ENCODE measurements around the gene KSR1.

DNA sequence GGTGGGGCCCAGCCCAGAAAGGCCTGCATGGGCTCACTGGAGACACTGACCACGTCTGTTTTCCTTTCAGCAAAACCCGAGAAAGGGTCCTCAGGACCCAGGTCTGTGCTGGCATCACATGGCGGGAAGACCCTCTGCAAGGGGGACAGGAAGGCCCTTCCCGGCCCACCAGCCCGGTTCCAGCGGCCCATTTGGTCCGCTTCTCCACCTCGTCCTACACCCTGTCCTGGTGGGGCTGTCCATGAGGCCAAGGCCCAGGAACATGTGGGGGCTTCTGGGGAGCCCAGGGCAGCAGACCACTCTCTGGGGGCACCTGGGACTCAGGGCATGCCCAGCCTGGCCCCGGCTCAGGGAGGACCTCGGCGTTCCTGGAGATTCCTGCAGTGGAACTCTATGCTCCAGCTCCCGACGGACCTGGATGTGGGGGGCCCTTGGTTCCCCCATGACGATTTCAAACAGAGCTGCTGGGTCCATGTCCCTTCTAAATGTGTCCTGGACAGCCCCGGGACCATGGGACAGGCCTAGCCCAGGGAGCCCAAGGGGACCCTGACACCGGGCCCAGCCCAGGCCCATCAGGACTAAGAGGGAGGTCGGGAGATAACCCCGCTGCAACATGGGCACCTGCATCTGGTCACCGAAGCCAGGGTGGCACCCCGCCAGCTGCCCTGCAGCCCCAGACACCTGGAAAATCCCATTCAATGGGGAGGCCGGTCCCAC lies 26.4 kb upstream of the KSR1 start:
- no peak for TF ChIP-seq RFX5 (IDR thresholded peaks at IDR 0.05; ENCODE audit: low read depth, low read length)
- TF ChIP-seq, protein P1, sequence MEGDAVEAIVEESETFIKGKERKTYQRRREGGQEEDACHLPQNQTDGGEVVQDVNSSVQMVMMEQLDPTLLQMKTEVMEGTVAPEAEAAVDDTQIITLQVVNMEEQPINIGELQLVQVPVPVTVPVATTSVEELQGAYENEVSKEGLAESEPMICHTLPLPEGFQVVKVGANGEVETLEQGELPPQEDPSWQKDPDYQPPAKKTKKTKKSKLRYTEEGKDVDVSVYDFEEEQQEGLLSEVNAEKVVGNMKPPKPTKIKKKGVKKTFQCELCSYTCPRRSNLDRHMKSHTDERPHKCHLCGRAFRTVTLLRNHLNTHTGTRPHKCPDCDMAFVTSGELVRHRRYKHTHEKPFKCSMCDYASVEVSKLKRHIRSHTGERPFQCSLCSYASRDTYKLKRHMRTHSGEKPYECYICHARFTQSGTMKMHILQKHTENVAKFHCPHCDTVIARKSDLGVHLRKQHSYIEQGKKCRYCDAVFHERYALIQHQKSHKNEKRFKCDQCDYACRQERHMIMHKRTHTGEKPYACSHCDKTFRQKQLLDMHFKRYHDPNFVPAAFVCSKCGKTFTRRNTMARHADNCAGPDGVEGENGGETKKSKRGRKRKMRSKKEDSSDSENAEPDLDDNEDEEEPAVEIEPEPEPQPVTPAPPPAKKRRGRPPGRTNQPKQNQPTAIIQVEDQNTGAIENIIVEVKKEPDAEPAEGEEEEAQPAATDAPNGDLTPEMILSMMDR (conservative IDR thresholded peaks at IDR 0.05; ENCODE audit: low read depth, low read length), result no peak
- TF ChIP-seq POLR2A (IDR thresholded peaks at IDR 0.05; ENCODE audit: low read depth, low read length), result no peak
- no peak for TF ChIP-seq RAD21 (IDR thresholded peaks at IDR 0.05; ENCODE audit: low read length)
- TF ChIP-seq RCOR1 (IDR thresholded peaks at IDR 0.05; ENCODE audit: insufficient replicate concordance, low read length), result no peak
- no peak for TF ChIP-seq FOS (IDR thresholded peaks at IDR 0.05; ENCODE audit: low read depth, low read length)
- TF ChIP-seq MXI1 (IDR thresholded peaks at IDR 0.05; ENCODE audit: borderline replicate concordance, low read depth, low read length), result no peak
- TF ChIP-seq CEBPB (IDR thresholded peaks at IDR 0.05; ENCODE audit: low read depth, low read length), result no peak
- TF ChIP-seq, protein P2, sequence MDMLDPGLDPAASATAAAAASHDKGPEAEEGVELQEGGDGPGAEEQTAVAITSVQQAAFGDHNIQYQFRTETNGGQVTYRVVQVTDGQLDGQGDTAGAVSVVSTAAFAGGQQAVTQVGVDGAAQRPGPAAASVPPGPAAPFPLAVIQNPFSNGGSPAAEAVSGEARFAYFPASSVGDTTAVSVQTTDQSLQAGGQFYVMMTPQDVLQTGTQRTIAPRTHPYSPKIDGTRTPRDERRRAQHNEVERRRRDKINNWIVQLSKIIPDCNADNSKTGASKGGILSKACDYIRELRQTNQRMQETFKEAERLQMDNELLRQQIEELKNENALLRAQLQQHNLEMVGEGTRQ (IDR thresholded peaks at IDR 0.05; ENCODE audit: low read depth, low read length), result no peak
- TF ChIP-seq BHLHE40 (IDR thresholded peaks at IDR 0.05; ENCODE audit: low read depth, low read length), result no peak
- TF ChIP-seq, protein P3, sequence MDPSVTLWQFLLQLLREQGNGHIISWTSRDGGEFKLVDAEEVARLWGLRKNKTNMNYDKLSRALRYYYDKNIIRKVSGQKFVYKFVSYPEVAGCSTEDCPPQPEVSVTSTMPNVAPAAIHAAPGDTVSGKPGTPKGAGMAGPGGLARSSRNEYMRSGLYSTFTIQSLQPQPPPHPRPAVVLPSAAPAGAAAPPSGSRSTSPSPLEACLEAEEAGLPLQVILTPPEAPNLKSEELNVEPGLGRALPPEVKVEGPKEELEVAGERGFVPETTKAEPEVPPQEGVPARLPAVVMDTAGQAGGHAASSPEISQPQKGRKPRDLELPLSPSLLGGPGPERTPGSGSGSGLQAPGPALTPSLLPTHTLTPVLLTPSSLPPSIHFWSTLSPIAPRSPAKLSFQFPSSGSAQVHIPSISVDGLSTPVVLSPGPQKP (IDR thresholded peaks at IDR 0.05; ENCODE audit: borderline replicate concordance, low read depth, low read length), result no peak
- no peak for TF ChIP-seq NFE2L2 (IDR thresholded peaks at IDR 0.05; ENCODE audit: low read depth, low read length)
- TF ChIP-seq SMC3 (IDR thresholded peaks at IDR 0.05; ENCODE audit: low read depth, low read length), result no peak
